A549 (cell line): ENCODE data around the gene DCX.

Source experiments
- EP300 ChIP-seq, 2 experiments: fragments of >200 bp; sonication (Bioruptor Twin); formaldehyde crosslinking; IDR thresholded peaks; 2 replicates in 1 of 2; 3 replicates in 1 of 2; pipeline ENCODE4 v1.6.1; 2016 to 2017
- HDAC2 ChIP-seq: fragments of 200-600 bp; sonication (generic); IDR thresholded peaks from 2 replicates; pipeline ENCODE4 v1.6.1; 2016
- POLR2A ChIP-seq: IDR thresholded peaks from 2 replicates; pipeline ENCODE4 v1.6.1; 2012; ENCODE audit warnings: mild to moderate bottlenecking, low read length
- TF ChIP-seq, protein P1 (sequence below): fragments of >200 bp; sonication (Bioruptor Twin); formaldehyde crosslinking; IDR thresholded peaks from 3 replicates; pipeline ENCODE4 v1.5.1; 2016
- TF ChIP-seq, protein P2 (sequence below): fragments of 250-450 bp; sonication (Bioruptor Pico); IDR thresholded peaks from 2 replicates; pipeline ENCODE4 v1.5.0; 2021; ENCODE audit warnings: mild to moderate bottlenecking, moderate library complexity, borderline replicate concordance

DNA sequence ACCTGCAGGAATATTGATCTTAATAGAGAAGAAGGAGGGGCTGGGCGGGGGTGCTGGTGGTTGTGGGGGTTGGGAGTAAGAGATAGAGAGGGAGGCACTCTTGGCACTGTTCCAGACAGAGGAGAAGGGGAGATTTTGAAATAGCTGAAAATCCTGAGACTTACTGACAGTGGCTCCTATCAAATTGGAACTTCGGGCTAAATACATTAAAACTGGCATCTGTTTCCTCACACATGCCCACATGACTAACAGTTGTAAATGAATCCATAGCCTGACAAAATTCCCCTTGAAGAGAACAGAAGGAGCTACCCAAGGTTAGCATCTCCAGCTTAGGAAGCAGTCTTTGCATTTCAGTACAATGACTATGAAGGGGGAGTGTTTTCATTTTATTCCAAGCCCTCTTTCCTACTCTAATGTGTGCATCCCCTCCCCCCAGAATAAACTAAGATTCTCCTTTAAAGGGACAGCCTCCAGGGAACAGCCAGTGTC is 1.4 kb downstream of the DCX start:
- TF ChIP-seq EP300 (IDR thresholded peaks at IDR 0.05) (no peak), POLR2A (no peak), HDAC2 (no peak)
- TF ChIP-seq, protein P1, sequence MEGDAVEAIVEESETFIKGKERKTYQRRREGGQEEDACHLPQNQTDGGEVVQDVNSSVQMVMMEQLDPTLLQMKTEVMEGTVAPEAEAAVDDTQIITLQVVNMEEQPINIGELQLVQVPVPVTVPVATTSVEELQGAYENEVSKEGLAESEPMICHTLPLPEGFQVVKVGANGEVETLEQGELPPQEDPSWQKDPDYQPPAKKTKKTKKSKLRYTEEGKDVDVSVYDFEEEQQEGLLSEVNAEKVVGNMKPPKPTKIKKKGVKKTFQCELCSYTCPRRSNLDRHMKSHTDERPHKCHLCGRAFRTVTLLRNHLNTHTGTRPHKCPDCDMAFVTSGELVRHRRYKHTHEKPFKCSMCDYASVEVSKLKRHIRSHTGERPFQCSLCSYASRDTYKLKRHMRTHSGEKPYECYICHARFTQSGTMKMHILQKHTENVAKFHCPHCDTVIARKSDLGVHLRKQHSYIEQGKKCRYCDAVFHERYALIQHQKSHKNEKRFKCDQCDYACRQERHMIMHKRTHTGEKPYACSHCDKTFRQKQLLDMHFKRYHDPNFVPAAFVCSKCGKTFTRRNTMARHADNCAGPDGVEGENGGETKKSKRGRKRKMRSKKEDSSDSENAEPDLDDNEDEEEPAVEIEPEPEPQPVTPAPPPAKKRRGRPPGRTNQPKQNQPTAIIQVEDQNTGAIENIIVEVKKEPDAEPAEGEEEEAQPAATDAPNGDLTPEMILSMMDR = no peak
- TF ChIP-seq, protein P2, sequence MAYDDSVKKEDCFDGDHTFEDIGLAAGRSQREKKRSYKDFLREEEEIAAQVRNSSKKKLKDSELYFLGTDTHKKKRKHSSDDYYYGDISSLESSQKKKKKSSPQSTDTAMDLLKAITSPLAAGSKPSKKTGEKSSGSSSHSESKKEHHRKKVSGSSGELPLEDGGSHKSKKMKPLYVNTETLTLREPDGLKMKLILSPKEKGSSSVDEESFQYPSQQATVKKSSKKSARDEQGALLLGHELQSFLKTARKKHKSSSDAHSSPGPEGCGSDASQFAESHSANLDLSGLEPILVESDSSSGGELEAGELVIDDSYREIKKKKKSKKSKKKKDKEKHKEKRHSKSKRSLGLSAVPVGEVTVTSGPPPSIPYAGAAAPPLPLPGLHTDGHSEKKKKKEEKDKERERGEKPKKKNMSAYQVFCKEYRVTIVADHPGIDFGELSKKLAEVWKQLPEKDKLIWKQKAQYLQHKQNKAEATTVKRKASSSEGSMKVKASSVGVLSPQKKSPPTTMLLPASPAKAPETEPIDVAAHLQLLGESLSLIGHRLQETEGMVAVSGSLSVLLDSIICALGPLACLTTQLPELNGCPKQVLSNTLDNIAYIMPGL (CRISPR knock-in tag) = no peak
